ENCODE data around the gene SOX8. TPM values are rescaled to one million over a fixed set of nuclear protein-coding genes. Genes with fewer than 3 reads are reported as not detected.

SOX8 gene
- total RNA-seq, 2 experiments from 2014 or later = 2.0 to 2.6 TPM

DNA sequence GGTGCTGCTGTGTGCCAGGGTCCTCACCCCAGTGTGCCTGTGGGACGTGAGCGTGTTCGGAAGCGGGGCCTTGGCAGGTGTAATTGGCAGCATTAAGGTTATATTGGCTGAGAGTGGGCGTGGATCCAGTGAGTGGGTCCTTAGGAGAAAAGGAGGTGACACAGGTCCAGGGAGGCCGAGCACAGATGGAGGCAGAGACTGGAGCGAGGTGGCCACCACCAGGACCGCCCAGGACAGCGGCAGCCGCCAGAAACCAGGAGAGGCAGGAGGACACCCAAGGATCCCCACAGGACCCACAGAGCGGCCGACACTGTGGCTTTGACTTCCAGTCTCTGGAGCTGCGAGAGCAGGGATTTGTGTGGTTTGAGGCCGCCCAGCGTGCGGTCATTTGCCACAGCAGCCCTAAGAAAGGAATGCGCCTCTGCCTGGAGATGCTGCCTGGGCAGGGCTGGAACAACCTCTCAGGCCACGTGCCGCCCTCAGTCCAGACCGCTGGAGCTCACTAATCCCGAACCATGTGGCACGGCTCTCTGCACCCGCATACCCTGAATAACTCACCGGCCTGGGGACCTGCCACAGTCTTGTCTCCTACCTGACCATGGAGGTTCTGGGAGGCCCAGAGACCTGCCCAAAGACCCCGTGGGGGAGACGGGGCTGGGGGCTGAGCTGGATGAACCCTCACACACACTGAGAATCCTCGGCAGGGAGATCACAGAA is 45.4 kb downstream of the SOX8 start:
- peaks cover 7% of the 10 kb centered on the region for H3K27me3 Mint-ChIP-seq
- no peaks in the 10 kb centered on the region for H3K9me3 Mint-ChIP-seq
- intact Hi-C loops (cut with micrococcal nuclease) = no loop called here
- ChIA-PET POLR2A (no interaction called here), CTCF (no interaction called here)
- no peak overlapping the region for H3K27ac Mint-ChIP-seq
- H3K4me1 Mint-ChIP-seq (ENCODE audit: low read depth) = no peaks in the 10 kb centered on the region
- H3K4me3 Mint-ChIP-seq = no peak overlapping the region
- H3K36me3 Mint-ChIP-seq = no peaks in the 10 kb centered on the region
- no peak for DNase-seq

DNA sequence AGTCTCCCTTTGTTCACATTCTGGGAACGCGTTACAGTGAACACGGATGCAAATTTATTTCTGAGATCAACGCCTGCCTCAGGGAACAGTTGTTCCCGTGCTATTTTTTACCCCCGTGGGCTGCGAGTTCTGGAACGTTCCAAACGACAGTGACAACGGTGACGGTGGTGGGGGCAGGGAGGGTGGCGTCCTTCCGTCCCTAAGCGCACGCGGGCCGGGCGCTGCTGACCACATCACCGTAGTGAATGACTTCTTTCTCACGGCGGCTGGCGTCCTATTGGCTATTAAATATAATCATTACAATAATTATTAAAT is 45.9 kb downstream of the SOX8 start:
- no peak overlapping the region for H3K27ac Mint-ChIP-seq
- CTCF ChIA-PET = no interaction called here
- no peaks in the 10 kb centered on the region for H3K9me3 Mint-ChIP-seq
- no peaks in the 10 kb centered on the region for H3K36me3 Mint-ChIP-seq
- POLR2A ChIA-PET = no interaction called here
- DNase-seq = no peak
- H3K27me3 Mint-ChIP-seq = peaks cover 7% of the 10 kb centered on the region
- H3K4me1 Mint-ChIP-seq (ENCODE audit: low read depth) = no peaks in the 10 kb centered on the region
- intact Hi-C loops (cut with micrococcal nuclease) = no loop called here
- H3K4me3 Mint-ChIP-seq = no peak overlapping the region

DNA sequence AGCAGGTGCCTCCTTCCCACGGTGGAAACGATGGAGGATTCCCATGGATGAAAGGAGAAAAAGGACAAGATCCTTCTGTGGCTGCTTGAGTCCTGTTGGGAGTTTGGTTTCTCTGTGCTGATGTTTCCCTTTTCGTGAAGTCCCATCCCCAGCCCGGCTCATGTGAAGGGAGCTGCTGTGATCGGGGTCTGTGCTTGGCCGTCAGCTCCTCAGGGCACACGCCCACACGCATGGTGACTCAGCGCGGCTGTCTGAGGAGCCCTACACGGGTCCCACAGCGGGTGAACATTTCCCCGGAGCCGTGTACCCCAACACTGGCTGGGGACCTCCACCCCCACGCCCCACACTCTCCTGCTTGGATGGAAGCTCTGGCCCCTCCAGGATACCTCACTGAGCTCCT is 46.5 kb downstream of the SOX8 start:
- intact Hi-C loops (cut with micrococcal nuclease) = no loop called here
- H3K27ac Mint-ChIP-seq = no peak overlapping the region
- peaks cover 7% of the 10 kb centered on the region for H3K27me3 Mint-ChIP-seq
- CTCF ChIA-PET = no interaction called here
- H3K36me3 Mint-ChIP-seq = no peaks in the 10 kb centered on the region
- DNase-seq = no peak
- POLR2A ChIA-PET = no interaction called here
- H3K4me1 Mint-ChIP-seq (ENCODE audit: low read depth) = no peaks in the 10 kb centered on the region
- H3K9me3 Mint-ChIP-seq = no peaks in the 10 kb centered on the region
- no peak overlapping the region for H3K4me3 Mint-ChIP-seq

DNA sequence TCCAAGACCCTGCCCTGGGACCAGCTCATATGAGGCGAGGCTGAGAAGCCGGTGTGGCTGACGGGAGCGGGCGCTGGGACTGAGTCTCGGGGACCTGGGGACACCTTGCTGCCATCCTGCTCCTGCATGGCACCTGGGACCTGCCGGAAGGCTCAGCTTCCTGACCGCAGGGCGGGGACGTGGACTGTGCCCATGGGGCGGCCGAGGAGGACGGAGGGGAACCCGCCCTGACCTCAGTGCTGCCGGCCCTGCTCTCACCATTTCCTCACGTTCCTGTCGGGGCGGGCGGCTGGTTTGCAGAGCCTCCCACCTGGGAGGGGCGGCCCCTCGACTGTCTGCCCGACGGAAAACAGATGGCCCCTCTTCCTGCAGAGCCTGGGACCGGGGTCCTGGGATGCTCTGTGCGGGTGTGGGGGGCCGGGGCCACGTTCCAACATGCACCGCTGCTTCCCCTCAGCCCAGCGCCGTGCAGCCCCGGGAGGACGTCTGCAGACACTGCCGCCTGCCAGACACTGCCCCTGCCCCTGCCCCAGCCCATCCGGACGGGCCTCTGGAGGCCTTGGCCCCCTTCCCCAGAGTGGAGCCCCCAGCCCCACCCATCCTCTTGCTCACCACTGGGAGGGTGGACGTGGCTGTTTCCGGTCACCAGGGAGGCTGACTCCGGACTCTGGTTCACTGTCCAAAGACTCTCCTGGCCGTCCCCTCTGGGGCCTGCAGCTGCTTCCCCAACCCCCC is 47.1 kb downstream of the SOX8 start:
- Mint-ChIP-seq H3K27me3 (peaks cover 7% of the 10 kb centered on the region), H3K36me3 (no peaks in the 10 kb centered on the region), H3K4me3 (no peak overlapping the region), H3K4me1 (ENCODE audit: low read depth) (no peaks in the 10 kb centered on the region), H3K27ac (no peak overlapping the region), H3K9me3 (no peaks in the 10 kb centered on the region)
- intact Hi-C loops (cut with micrococcal nuclease) = no loop called here
- ChIA-PET POLR2A (no interaction called here), CTCF (no interaction called here)
- no peak for DNase-seq

DNA sequence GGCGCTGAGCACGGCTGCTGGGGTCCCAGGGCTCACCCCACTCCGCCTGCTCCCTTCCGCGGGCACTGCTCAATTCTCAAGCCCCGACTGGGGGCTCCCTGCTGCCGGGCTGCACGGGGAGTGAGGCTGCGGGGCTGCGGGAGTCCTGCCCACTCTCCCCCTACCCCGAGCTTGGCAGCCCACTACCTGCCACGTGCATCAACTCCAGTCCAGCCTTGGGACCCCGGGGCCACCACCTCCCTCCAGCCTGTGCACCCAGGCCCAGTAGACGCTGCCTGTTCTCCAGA is 47.6 kb downstream of the SOX8 start:
- Mint-ChIP-seq H3K4me3 (no peak overlapping the region), H3K4me1 (ENCODE audit: low read depth) (no peaks in the 10 kb centered on the region), H3K27ac (no peak overlapping the region), H3K27me3 (peaks cover 7% of the 10 kb centered on the region), H3K36me3 (no peaks in the 10 kb centered on the region), H3K9me3 (no peaks in the 10 kb centered on the region)
- intact Hi-C loops (cut with micrococcal nuclease) = no loop called here
- ChIA-PET POLR2A (no interaction called here), CTCF (no interaction called here)
- DNase-seq = no peak

DNA sequence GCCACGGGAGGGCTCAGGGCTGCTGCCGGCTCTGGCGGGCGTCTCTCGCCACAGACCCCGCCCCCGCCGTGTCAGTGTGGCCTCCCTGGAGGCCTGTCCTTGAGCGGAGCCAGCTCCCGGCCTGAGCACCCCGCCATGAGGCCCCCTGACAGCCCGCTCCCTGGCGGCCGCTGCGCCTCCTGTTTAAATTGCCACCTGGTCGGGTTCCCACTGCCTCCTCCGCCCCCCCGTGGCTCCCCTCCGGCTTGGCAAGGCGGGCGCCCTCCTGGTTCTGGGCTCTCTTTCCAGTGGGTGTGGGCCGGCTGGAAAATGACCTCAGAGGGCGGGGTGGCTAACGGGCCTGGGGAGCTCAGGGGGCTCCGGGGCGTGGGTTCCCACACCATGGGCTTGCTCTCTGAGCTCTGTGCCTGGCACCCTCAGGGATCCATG is 48.9 kb downstream of the SOX8 start:
- Mint-ChIP-seq H3K27me3 (peaks cover 10% of the 10 kb centered on the region), H3K36me3 (no peaks in the 10 kb centered on the region), H3K9me3 (no peaks in the 10 kb centered on the region), H3K27ac (no peak overlapping the region), H3K4me3 (no peak overlapping the region), H3K4me1 (ENCODE audit: low read depth) (no peaks in the 10 kb centered on the region)
- intact Hi-C loops (cut with micrococcal nuclease) = no loop called here
- POLR2A ChIA-PET = no interaction called here
- CTCF ChIA-PET = no interaction called here
- DNase-seq = no peak

DNA sequence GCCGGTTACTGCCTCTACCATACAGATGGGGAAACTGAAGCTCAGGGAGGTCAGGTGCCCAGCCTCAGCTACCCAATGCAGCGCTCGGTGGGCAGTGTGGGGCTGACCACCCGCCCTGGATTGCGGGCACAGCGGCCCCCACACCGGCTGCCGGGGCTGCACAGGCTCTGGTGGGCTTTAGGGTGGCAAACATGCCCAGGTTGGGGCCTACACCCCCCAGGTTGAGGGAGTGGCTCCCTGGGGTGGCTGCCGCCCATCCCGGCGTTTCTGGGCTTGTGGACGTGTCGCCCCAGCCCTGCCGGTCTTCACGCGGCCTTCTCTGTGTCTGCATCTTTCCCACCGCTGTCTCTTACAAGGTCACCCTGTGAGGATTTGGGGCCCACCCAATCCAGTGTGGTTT is 50.1 kb downstream of the SOX8 start:
- no peak for DNase-seq
- intact Hi-C loops (cut with micrococcal nuclease) = no loop called here
- H3K9me3 Mint-ChIP-seq = no peaks in the 10 kb centered on the region
- H3K27ac Mint-ChIP-seq = no peak overlapping the region
- no peaks in the 10 kb centered on the region for H3K36me3 Mint-ChIP-seq
- ChIA-PET CTCF (no interaction called here), POLR2A (no interaction called here)
- peaks cover 10% of the 10 kb centered on the region for H3K27me3 Mint-ChIP-seq
- H3K4me3 Mint-ChIP-seq = no peak overlapping the region
- H3K4me1 Mint-ChIP-seq (ENCODE audit: low read depth) = no peaks in the 10 kb centered on the region

DNA sequence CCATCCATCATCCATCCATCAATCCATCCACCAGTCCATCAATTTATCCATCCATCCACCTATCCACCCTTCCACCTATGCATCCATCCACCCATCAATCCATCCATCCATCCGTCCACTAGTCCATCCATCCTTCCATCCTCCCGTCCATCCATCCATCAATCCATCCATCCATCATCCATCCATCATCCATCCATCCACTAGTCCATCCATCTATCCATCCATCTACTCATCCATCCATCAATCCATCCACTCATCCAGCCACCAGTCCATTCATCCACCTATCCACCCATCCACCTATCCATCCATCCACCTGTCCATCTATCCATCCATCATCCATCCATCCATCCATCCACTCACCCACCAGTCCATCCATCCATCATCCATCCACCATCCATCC is 51.0 kb downstream of the SOX8 start:
- Mint-ChIP-seq H3K4me1 (ENCODE audit: low read depth) (no peaks in the 10 kb centered on the region), H3K4me3 (no peak overlapping the region), H3K27me3 (peaks cover 10% of the 10 kb centered on the region), H3K36me3 (no peaks in the 10 kb centered on the region), H3K27ac (no peak overlapping the region), H3K9me3 (no peaks in the 10 kb centered on the region)
- POLR2A ChIA-PET = no interaction called here
- no peak for DNase-seq
- CTCF ChIA-PET = no interaction called here
- intact Hi-C loops (cut with micrococcal nuclease) = no loop called here

DNA sequence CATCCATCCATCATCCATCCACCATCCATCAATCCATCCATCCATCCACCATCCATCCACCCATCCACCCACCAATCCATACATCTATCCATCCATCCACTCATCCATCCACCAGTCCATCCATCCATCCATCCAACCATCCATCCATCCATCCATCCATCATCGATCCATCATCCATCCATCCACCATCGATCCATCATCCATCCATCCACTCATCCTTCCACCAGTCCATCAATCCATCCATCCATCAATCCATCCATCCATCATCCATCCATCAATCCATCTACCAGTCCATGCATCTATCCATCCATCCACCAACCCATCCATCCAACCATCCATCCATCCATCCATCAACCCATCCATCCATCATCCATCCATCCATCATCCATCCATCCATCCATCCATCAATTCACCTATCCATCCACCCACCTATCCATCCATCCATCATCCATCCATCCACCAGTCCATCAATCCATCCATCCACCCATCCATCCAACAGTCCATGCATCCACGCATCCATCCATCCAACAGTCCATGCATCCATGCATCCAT is 51.6 kb downstream of the SOX8 start:
- Mint-ChIP-seq H3K4me3 (no peak overlapping the region), H3K27ac (no peak overlapping the region), H3K27me3 (peaks cover 10% of the 10 kb centered on the region), H3K9me3 (no peaks in the 10 kb centered on the region), H3K36me3 (no peaks in the 10 kb centered on the region), H3K4me1 (ENCODE audit: low read depth) (no peaks in the 10 kb centered on the region)
- DNase-seq = no peak
- ChIA-PET CTCF (no interaction called here), POLR2A (no interaction called here)
- intact Hi-C loops (cut with micrococcal nuclease) = no loop called here

DNA sequence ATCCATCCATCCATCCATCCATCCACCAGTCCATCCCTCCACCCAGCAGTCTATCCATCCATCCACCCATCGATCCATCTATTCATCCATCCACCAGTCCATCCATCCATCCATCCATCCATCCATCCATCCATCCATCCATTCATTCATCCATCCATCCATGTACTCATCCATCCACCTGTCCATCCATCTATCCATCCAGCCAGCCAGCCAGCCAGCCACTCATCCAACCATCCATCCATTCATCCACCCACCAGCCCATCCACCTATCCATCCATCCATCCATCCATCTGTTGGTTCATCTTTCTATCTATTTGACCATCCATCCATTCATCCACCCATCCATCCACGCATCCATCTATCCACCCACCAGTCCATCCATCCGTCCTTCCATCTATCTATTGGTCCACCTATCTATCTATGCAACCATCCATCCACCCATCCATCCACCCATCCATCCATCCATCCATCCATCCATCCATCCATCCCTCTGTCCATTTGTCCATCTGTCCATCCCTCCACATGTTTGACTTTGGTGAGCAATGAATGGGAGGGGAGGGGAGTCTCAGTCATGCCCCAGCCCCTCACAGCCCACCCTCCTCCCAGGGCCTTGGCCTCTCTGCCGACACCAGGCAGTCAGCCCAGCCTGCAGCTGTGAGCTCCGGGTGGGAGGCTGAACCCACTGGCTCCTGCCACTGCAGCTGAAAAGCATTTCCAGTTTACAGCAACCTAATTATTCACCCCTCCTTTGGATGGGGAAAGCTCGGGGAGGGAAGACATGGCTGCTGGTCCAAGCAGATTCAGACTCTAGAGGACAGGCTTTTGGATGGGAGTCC is 52.9 kb downstream of the SOX8 start:
- H3K9me3 Mint-ChIP-seq = no peaks in the 10 kb centered on the region
- H3K36me3 Mint-ChIP-seq = no peaks in the 10 kb centered on the region
- no peak for DNase-seq
- ChIA-PET POLR2A (no interaction called here), CTCF (no interaction called here)
- no peaks in the 10 kb centered on the region for H3K4me1 Mint-ChIP-seq (ENCODE audit: low read depth)
- H3K27ac Mint-ChIP-seq = no peak overlapping the region
- H3K27me3 Mint-ChIP-seq = peaks cover 5% of the 10 kb centered on the region
- intact Hi-C loops (cut with micrococcal nuclease) = no loop called here
- H3K4me3 Mint-ChIP-seq = no peak overlapping the region

DNA sequence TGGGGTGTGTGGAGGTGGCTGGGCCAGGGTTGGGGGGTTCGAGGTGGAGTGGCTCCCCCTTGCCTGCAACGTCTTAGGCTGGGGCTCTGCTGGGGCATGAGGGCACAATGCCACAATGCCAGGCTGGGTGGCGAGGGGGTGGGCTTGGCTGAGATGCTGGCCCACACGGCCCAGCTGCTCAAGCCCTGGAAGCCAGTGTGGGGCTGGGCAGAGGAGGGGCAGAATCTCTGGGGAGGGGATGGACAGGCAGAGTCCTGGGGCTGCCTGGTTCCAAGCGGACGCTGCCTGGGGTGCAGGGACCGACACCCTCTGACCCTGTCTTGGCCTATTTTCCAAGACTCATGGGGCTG is 53.5 kb downstream of the SOX8 start:
- CTCF ChIA-PET = no interaction called here
- H3K27ac Mint-ChIP-seq = peak overlapping the region; percentile 23
- POLR2A ChIA-PET = no interaction called here

DNA sequence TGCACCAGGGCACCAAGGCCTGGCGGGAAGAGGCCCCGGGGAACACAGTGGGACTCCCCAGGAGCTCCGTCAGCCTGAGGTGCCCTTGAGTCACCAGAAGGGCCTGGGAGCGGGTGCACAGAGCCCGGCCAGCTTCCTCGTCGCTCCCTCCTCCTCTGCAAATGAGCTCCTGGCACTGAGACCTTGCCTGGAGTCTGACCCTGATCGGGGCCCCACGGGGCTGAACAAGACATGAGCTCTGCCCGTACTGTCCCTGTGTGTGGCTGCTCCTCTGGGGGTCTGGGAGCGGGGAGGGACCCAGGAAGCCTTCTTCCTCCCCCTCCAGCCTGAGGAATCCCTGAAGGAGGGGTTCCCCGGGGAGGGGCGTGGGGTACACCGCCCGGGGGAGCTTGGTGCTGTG is 54.6 kb downstream of the SOX8 start:
- CTCF ChIA-PET = no interaction called here
- Mint-ChIP-seq H3K27me3 (peaks cover 3% of the 10 kb centered on the region), H3K9me3 (no peaks in the 10 kb centered on the region)

More for the DNA sequence above, 53.5 kb downstream of the SOX8 start:
- Mint-ChIP-seq H3K27me3 (peaks cover 3% of the 10 kb centered on the region), H3K9me3 (no peaks in the 10 kb centered on the region), H3K36me3 (no peaks in the 10 kb centered on the region), H3K4me3 (no peak overlapping the region), H3K4me1 (ENCODE audit: low read depth) (no peaks in the 10 kb centered on the region)
- intact Hi-C loops (cut with micrococcal nuclease) = no loop called here
- no peak for DNase-seq

More for the DNA sequence above, 54.6 kb downstream of the SOX8 start:
- Mint-ChIP-seq H3K36me3 (no peaks in the 10 kb centered on the region), H3K27ac (no peak overlapping the region), H3K4me3 (no peak overlapping the region), H3K4me1 (ENCODE audit: low read depth) (no peaks in the 10 kb centered on the region)
- no peak for DNase-seq
- intact Hi-C loops (cut with micrococcal nuclease) = no loop called here
- POLR2A ChIA-PET = no interaction called here
